GM19025 (cell line): Measurements from ENCODE around the gene HHAT.
"Not testable (repeated sequence)": the region's sequence is repeated elsewhere in the genome, so short reads cannot be mapped to it uniquely, and the experiment has no call there.

Source experiments
- ATAC-seq: cut with Tn5 transposase; IDR thresholded peaks from one replicate; pipeline ENCODE4 v1.9.1; 2021; ENCODE audit warnings: mild to moderate bottlenecking, low read depth, moderate library complexity; ENCODE audit not compliant: unreplicated experiment

HHAT gene

GRCh38 chr1:210384625-210385024 lies 55.9 kb downstream of the HHAT start:
- no peak for ATAC-seq

DNA sequence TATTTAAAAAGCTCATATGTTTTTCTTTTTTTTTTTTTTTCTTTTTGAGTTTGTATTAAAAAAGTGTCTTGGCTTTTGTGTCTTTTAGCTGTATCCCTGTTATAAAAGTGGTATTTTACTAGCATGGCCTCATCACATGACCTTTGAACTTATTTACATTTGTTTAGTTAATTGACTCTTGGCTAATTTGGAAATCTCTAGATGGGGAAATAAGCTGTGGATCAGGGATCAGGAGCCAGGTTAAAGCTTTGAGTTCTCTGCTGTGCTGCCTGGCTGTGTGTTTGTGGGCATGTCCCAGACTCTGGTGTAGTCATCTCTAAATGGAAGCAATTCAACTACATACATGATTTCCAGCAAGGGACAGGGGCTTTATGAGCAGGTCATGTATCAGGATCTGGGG lies 56.5 kb downstream of the HHAT start:
- ATAC-seq: no peak

DNA sequence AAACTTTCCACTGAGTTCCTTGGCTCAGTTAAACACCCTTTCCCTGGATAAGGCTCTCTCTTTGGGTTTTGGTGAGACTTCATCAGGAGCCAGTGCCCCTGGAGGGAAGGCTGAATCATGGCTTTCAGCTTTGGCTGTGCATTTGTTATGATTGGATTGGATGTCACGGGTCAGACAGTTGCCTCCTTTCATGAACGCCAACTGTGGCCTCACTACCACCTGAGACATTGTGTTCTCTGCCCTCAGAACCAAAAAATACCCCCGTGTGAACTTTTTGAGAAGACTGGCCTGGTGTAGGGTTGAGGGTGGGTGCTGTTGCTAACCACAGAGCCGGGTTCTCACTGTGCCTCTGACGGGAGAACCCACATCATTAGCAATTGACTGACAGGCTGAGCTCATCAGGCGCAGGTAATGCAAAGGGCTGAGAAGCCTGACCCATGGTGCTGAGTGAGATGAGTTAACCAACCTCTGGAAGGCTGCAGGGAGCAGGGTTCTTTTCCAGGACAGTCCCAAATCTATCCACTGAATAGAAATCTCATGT lies 65.6 kb downstream of the HHAT start:
- peak; percentile 69 for ATAC-seq

GRCh38 chr1:210396541-210396940 lies 67.8 kb downstream of the HHAT start:
- no peak for ATAC-seq

DNA sequence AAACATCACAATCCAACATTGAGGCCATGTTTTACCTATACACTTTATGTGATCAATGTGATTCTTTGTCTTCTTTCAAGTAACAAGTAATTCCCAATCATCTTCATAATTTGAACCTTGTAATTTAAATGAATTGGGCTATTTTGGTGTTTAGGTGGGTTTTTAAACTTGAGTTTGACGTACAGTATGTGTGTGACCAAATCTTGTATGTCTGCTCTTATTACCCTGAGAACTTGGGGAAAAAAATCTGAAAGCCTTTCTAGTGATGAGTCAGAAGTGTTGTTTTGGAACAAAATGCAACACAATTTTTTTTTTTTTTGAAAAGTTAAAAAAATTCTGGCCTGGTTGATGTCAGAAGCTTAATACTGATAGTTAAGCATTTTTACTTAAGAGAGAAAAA lies 68.5 kb downstream of the HHAT start:
- ATAC-seq: no peak

GRCh38 chr1:210397681-210398080 lies 69.0 kb downstream of the HHAT start:
- ATAC-seq: no peak

DNA sequence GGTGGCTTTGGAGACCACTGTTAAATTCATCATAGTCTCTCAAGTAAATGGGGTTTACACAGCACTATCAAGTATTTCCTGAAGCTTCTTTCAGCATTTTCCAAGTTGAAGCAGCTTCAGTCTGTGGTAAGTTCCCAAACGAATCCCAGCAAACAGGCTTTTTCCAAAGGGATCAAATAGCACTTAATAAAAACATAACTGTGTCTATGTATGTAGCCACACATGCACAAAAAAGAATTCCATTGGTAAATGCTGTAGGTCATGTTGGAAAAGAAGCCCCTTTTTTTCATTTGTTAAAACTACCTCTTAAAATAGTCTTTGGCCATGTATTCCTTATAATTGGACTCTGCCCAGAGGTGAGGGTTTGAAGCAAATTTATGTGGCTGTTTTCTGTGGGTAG lies 69.8 kb downstream of the HHAT start:
- no peak for ATAC-seq

DNA sequence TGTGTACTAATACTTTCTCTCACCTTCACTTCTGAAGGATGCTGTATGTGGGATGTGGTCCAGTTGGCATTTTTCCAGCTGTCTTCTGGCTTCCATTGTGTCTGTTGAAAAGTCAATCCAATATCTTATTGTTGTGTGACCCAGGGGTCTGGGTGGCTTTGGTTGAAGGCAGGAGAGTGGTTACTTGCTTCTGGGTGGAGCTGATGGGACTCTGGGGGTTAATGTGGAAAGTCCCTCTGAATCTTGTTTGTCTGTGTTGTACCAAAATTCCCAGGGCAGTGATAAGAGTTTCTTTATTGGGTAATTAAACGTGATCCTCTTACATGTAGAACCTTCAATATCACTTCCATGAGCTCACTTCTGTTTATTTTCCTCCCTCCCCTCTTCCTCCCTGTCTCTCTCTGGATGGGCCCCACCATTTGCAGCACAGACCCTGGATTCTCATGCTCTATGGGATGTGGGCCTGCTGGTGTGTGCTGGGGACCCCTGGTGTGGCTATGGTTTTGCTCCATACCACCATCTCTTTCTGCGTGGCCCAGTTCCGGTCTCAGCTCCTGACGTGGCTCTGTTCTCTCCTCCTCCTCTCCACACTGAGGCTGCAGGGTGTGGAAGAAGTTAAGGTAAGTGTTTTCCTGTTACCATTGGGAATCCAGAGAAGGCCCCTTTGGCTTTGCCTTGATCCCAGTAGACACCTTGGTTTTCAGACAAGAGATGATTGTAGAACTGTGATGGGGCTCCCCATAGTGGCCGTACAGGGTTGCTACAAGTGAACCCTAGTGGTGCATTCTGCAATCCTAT lies 71.5 kb downstream of the HHAT start:
- peak; percentile 81 for ATAC-seq

GRCh38 chr1:210402560-210402959 lies 73.9 kb downstream of the HHAT start:
- ATAC-seq: no peak

DNA sequence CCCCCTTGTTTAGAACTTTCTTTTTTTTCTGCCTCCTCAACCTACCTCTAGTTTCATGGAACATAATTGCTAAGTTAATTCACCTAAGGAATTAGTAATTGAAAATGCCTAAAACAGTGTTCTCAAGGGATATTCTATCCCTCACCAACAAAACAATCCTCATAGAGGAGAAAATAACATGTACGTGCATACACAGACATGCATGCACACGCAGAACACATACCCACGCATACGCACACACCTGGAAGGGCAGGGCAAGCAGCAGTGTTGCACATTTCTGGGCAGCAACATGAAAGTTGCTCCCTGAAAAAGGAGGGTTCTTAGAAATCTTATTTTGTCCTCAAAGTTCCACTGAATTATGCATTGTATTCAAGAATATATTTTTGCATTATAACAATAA lies 76.6 kb downstream of the HHAT start:
- no peak for ATAC-seq

- not testable (repeated sequence) for ATAC-seq
Observed at GRCh38 chr1:210406341-210406740, 77.6 kb downstream of the HHAT start.

DNA sequence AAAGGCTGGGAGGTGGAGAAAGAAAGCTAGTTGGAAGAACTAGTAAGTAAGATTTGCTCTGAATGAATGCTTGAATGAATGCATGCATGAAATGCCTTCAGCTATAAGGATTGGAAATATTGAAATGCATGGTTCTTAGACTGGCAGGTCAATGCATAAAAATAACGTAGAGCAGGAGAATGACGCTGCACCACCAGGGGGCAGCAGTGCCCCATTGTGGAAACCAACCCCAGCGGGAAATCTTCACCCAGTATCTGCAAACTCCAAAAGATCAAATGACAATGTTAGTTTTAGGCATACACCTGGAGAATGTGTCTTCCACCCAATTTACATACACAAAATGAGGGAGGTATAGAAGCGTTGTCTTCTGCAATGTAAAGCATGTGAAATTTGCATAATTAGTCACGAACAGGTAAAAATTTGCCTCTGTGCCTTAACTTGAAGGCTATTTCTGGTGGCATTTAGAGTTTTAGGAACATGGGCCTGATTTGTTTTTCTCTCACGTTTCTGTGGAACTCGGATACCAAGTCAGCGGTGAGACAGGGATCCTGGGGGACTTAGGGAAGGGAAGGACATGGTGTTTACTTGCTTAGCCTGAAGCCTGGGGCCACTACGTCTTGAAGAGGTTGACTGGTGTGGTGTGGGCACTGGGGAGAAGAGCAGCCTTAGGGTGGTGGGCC lies 78.6 kb downstream of the HHAT start:
- ATAC-seq: no peak

DNA sequence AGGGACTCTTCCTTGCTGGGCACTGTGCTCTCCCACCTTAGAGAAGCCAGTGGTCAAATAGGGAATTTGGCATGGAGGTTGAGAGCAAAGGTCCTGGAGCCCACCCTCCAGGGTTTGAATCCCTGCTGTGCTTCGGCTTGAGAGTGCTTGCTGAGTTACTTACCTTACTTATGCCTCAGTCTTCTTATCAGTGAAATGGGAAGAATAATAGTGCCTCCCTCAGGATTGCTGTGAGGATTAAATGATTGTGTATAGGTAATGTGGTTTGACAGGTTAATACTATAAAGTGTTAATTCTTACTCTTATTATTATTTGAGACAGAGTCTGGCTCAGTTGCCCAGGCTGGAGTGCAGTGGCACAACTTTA lies 79.2 kb downstream of the HHAT start:
- ATAC-seq: no peak

DNA sequence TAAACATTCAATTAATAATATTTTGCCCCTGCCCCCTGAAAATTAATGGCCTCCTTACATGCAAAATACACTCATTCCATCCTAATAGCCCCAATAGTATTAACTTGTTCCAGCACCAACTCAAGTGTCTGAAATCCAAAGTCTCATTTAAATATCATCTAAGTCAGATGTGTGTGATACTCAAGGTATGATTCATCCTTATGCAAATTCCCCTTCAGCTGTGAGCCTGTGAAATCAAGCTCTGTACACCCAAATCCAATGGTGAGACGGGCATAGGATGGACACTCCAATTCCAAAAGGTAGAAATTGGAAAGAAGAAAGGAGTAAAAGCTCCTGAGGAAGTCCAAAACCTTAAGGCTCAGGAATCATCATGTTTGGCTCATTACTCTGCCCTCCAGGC lies 83.5 kb downstream of the HHAT start:
- no peak for ATAC-seq

DNA sequence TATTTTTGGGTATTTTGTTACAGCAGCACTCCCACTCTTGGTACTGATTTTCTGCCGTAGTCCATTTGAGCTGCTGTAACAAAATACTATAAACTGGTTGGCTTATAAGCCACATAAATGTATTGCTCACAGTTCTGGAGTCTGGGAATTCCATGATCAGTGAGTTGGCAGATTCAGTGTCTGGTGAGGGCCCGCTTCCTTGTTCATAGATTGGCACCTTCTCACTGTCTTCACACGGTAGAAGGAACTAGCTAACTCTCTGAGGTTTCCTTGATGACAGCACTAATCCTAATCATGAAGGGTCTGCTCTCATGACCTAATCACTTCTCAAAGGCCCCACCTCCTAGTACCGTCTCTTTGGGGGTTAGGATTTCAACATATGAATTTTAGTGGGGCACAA lies 85.2 kb downstream of the HHAT start:
- no peak for ATAC-seq

GRCh38 chr1:210415846-210416448 lies 87.2 kb downstream of the HHAT start:
- no peak for ATAC-seq

GRCh38 chr1:210416681-210417080 lies 88.0 kb downstream of the HHAT start:
- ATAC-seq: no peak

DNA sequence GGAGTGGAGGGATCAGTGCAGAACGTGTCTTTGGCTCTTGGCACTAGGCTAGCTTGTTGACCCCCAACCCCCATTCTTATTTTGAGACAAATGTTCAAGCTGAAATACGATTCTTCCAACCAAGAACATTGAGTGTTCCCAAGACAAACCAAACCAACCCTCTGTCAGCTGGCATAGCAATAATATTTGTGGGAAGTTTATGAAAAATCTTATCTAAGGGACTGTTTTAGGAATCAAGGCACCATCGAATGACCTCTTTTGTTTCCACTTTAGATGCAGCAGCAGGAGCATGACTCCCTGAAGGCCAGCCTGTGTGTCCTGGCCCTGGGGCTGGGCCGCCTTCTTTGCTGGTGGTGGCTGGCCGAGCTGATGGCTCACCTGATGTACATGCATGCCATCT lies 89.2 kb downstream of the HHAT start:
- no peak for ATAC-seq

GRCh38 chr1:210418863-210419650 lies 90.4 kb downstream of the HHAT start:
- ATAC-seq: no peak

DNA sequence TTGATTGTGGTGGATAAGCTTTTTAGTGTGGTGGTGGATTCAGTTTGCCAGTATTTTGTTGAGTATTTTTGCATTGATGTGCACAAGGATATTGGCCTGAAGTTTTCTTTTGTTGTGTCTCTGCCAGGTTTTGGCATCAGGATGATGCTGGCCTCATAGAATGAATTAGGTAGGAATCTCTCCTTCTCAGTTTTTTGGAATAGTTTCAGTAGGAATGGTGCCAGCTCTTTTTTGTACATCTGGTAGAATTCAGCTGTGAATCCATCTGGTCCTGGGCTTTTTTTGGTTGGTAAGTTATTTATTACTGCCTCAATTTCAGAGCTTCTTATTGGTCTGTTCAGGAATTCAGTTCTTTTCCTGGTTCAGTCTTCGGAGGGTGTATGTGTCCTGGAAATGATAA lies 98.0 kb downstream of the HHAT start:
- ATAC-seq: not testable (repeated sequence)

GRCh38 chr1:210428696-210429095 lies 100.0 kb downstream of the HHAT start:
- ATAC-seq: no peak
